ENCODE data around the gene GLUL.

DNA sequence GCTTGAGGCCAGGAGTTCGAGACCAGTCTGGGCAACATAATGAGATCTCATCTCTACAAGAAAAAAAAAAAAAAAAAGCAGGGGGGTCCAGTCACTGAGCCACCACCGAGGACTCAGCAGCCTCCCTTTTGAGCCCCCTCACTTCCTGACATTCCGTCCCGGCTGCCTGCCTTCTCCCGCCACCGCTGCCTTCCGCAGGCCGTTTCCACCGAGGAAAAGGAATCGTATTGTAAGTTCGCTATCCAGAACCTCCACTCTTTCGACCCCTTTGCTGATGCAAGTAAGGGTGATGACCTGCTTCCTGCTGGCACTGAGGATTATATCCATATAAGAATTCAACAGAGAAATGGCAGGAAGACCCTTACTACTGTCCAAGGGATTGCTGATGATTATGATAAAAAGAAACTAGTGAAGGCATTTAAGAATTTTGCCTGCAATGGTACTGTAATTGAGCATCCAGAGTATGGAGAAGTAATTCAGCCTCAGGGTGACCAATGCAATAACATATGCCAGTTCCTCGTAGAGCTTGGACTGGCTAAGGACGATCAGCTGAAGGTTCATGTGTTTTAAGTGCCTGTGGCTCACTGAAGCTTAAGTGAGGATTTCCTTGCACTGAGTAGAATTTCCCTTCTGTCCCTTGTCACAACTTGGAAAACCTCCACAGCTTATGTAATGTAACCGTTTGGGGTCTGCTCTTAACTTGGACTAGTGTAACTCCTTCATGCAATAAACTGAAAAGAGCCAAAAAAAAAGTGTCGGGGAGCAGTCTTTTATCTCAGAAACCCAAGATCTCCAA is 55.6 kb downstream of the GLUL start:
- TF ChIP-seq, protein P1, sequence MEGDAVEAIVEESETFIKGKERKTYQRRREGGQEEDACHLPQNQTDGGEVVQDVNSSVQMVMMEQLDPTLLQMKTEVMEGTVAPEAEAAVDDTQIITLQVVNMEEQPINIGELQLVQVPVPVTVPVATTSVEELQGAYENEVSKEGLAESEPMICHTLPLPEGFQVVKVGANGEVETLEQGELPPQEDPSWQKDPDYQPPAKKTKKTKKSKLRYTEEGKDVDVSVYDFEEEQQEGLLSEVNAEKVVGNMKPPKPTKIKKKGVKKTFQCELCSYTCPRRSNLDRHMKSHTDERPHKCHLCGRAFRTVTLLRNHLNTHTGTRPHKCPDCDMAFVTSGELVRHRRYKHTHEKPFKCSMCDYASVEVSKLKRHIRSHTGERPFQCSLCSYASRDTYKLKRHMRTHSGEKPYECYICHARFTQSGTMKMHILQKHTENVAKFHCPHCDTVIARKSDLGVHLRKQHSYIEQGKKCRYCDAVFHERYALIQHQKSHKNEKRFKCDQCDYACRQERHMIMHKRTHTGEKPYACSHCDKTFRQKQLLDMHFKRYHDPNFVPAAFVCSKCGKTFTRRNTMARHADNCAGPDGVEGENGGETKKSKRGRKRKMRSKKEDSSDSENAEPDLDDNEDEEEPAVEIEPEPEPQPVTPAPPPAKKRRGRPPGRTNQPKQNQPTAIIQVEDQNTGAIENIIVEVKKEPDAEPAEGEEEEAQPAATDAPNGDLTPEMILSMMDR (conservative IDR thresholded peaks at IDR 0.05; ENCODE audit: low read depth, low read length): no peak
- no peak for TF ChIP-seq EZH2 (IDR thresholded peaks at IDR 0.05; ENCODE audit: low read length, unreplicated experiment)
